Cerebellar cortex (tissue), 1 donor: ENCODE measurements around the gene WT1.
"Not testable (repeated sequence)": the region's sequence is repeated elsewhere in the genome, so short reads cannot be mapped to it uniquely, and the experiment has no call there.

Experiments
- DNase-seq: peaks from one replicate; pipeline ENCODE4 v3.0.0-alpha.2; 2015; ENCODE audit warnings: low spot score

WT1 gene

DNA sequence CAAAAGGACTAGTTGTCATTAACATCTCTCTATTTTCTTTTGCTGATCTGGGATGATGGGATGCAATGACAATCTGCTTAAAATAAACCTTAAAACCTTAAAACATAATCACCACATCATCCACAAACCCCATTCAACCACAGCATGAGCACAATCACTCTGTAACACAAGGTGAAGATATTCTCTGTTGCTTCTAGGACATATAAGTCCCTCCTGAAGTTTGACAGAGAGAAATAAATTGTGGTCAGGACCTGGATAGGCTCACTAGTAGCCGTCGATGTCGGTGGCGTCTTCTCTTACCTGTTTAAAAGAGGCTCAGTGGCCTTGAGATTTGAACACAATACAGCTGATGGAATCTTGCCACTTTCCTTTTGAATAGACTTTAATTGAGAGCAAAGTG lies 47.9 kb downstream of the WT1 start:
- no peak for DNase-seq

DNA sequence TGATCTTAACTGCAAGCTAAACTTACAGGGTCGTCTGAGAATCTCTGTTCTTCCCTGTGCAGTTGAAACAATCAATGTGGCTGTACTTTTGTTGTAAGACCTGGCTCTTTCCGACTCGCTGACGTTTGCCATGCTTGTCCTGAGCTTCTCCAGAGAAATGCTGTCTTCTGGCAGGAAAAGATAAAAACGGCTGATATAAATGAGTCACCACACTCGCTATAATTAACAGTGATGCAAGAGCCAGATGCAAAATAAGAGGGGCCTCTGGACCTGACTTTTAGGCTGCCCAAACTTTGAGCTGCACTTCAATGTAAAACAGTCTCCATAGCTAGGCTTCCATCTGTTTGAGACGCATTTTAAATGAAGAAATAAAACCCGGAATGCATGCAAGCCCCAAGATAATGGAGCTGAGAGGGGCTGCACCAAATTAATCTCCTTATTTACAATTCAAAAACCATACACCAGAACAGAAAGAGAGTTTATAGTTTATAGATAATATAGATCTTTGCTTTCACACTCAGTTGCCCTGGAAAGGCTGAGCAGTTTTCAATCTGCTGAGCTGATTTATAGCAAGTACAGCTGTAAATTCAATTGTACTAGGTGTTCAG lies 48.5 kb downstream of the WT1 start:
- DNase-seq: no peak

- DNase-seq: peak; percentile 17
These were observed 49.3 kb downstream of the WT1 start for GRCh38 chr11:32385998-32386397.

DNA sequence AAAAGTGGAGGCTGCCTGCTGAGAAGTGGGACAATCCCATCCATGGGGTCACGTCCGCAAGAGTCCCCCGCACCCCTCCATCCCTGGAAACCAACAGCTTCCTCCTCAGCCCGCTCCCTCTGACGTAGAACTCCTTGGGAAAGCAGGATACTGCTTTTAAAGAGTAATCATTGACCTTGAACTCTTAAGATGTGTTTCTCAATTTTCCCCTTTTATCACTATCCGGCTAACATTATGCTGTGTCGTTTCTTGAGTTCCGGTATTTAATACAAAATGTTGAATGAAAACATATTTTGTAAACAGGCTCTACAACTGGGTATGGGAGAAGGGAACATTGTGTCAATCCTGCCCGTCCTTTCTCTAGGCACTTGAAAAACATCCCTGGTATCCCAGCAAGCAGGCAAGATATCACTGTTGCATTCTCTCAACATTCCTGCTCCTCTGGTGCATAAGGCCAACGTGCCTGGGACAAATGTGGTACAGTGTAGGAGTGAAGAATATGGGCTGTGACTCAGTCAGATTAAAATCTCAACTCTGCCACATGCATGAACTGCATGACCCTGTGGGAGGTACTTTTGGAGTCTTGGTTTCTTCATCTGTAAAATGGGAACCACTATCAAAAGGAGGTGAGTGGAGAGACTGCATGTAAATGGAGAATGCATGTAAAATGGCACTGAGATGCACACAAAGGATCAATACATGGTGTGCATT lies 52.8 kb downstream of the WT1 start:
- no peak for DNase-seq

- no peak for DNase-seq
These were observed 54.2 kb downstream of the WT1 start for GRCh38 chr11:32381179-32381578.

DNA sequence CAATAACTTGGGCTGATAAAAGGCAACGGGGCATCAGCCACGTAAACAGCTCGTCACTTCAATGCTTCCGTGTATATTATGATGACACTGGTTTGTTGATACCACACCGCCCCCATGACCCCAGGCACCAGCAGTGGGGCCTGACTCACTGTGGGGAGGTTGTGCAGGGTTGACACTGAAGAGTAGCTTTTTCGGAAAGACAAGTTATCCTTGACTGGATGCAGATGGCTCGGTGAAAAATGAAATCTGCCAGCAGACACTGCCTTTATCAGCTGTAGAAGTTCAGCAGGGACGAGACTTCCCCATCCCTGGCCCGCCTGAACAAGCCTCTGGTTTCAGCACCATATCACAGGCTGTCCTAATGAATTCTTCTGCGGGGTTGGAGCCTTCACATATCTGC lies 55.6 kb downstream of the WT1 start:
- no peak for DNase-seq

GRCh38 chr11:32375826-32376225 lies 59.5 kb downstream of the WT1 start:
- no peak for DNase-seq

DNA sequence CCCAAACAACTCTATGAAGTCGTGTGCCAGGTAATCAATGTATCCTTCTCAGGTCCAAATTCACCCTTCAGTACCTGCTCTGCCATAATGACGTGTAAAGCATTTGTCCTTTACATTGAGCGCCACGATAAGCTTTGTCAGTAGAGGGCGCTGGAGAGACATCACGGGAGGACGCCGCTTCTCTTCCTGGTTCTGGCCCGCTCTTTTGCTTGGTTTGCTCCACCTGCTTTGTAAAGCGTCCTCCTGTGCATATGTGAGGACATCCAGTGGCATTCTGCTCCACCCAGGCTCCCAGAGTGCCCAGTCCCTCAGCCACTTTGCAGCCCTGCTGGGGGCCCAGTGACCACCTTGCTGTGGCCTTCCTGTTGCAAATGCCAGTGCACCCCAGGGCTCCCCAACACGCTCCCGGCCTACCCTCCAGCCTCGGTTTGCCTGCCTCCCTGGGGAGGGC lies 61.1 kb downstream of the WT1 start:
- DNase-seq: peak; percentile 17

DNA sequence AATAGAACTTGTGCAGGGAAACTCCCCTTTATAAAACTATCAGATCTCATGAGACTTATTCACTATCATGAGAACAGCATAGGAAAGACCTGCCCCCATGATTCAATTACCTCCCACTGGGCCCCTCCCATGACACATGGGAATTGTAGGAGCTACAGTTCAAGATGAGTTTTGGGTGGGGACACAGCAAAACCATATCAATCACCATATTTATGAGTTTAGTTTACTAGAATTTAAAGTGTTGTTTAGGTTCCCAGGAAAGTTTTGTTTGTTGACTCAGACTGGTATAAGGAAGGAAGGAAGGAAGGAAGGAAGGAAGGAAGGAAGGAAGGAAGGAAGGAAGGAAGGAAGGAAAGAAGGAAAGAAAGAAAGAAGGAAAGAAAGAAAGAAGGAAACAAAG lies 65.4 kb downstream of the WT1 start:
- not testable (repeated sequence) for DNase-seq

- no peak for DNase-seq
These were observed 68.7 kb downstream of the WT1 start for GRCh38 chr11:32366666-32367065.

- no peak for DNase-seq
These were observed 70.1 kb downstream of the WT1 start for GRCh38 chr11:32365192-32365591.

- DNase-seq: no peak
These were observed 76.6 kb downstream of the WT1 start for GRCh38 chr11:32358729-32359128.

DNA sequence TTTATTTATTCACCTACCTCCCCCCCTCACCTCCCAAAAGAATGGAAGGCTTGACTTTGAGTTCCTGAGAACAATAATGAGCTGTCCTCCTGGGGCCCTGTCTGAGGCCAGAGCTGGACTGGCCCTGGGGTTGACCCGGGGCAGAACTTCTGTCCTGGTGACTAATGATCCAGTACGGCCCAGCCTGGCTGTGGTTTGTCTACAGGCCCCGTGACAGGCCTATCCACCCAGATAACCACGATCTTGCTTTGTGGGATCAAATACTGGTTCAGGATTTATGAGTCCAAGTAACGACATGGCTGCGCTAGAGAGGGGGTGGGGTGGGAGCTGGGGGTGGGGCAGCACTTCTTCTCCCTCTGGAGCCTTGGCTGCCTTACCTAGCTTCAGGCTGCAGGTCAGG lies 81.5 kb downstream of the WT1 start:
- DNase-seq: no peak

GRCh38 chr11:32348502-32348901 lies 86.8 kb downstream of the WT1 start:
- no peak for DNase-seq

GRCh38 chr11:32344946-32345345 lies 90.4 kb downstream of the WT1 start:
- DNase-seq: no peak

DNA sequence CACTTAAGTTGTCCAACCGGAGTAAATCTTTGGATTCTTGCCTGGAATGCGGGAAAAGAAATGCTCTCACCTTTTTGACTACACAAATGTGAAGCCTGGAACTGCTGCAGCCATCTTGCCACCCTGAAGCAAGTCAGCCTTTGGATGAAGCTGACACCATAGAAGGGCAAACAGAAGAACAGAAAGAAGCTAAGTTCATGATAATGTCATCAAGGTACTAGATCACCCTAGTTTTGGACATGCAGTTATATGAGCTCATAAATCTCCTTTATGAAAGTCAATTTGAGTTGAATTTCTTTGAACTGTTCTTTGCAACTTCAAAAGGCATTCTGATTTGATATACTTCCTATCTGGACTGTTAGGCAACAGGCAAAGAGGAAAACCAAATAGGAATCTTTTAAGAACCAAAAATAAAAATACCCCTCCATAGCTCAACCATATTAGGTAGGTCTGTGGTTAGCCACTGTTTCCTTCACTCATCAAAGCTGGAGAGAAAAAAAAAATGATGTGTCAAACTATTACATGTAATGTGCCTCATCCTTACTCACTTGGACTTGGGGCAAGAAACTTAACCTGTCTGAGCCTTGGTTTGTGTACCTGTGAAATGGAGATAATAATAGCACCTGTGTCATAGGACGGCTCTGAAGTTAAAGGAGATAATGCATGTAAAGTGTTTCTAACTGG lies 91.9 kb downstream of the WT1 start:
- DNase-seq: no peak

GRCh38 chr11:32341620-32342613 lies 93.4 kb downstream of the WT1 start:
- DNase-seq: no peak

DNA sequence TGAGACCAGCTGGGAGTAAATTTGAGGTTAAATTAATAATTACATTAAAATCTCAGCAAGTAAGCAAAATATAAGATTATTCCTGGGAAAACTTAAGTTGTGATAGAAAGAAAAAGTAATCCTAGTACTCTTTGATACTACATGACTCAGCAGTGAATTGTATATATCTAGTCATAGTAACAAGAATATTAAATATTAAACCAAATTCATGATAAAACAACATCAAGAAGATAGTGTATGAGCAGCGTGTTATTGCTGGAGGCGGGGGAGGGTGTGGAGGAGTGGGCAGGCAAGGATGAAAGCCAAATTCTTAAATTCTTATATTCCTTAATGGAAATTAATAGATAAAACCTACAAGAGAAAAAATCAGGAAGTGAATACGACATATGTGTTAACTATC lies 95.2 kb downstream of the WT1 start:
- DNase-seq: no peak
